Dendritic cell treated with granulocyte-macrophage colony-stimulating factor and Interleukin-4, amounts not matched to agents 40 ng/mL and 50 ng/mL, for 4 days (primary cell): Measurements from ENCODE around the gene SRM.
"Not testable (repeated sequence)": the region's sequence is repeated elsewhere in the genome, so short reads cannot be mapped to it uniquely, and the experiment has no call there.

Experiments
- H3K27ac Mint-ChIP-seq: one replicate; pipeline ENCODE4 v1.8.0; 2022; ENCODE audit warnings: mild to moderate bottlenecking, mixed read lengths
- H3K27me3 Mint-ChIP-seq: one replicate; pipeline ENCODE4 v1.8.0; 2022; ENCODE audit warnings: mild to moderate bottlenecking, mixed read lengths
- H3K36me3 Mint-ChIP-seq: one replicate; pipeline ENCODE4 v1.8.0; 2022; ENCODE audit warnings: low read depth, mixed read lengths
- H3K4me1 Mint-ChIP-seq: one replicate; pipeline ENCODE4 v1.8.0; 2022; ENCODE audit warnings: low read depth, mixed read lengths
- H3K4me3 Mint-ChIP-seq: one replicate; pipeline ENCODE4 v1.8.0; 2022; ENCODE audit warnings: mild to moderate bottlenecking, moderate library complexity, mixed read lengths
- H3K9me3 Mint-ChIP-seq: one replicate; pipeline ENCODE4 v1.8.0; 2022; ENCODE audit warnings: mixed read lengths
- intact Hi-C: fragments of 100-400 bp; cut with micrococcal nuclease; formaldehyde crosslinking; loops from one replicate; pipeline ENCODE4 v1.15.0; 2022

Gene SRM

DNA sequence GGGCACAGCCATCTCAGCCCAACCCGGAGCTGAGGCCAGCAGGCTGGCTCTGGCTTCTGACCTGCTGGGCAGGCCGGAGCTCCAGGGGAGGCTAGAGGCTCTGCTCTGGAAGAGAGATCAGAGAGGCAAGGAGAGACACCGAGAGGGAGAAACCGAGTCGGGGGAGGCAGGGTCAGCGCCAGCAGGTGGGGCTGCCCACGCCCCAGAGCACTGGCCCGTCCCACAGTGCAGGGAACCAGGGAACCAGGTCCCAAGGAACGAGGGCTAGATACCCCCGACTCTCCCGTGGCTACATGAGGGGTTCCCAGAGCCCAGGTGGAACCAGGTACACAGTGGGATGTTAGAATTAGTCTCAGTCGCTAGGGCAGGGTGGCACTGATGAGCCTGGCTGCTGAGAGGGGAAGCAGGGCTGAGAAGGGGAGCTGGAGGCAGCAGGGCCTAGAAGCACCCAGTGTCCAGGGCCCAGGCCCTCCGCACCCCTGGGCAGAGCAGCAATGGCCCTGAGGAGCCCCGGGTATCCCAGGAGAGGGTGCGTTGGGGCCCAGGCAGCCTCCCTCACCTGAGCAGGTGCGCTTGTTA is 14.9 kb downstream of the SRM start:
- Mint-ChIP-seq H3K27ac (no peak overlapping the region), H3K36me3 (no peaks in the 10 kb centered on the region), H3K4me3 (no peak overlapping the region), H3K27me3 (no peaks in the 10 kb centered on the region), H3K9me3 (no peaks in the 10 kb centered on the region), H3K4me1 (no peaks in the 10 kb centered on the region)
- intact Hi-C loops = no loop called here

- intact Hi-C loops = no loop called here
- H3K4me1 Mint-ChIP-seq = no peaks in the 10 kb centered on the region
- no peaks in the 10 kb centered on the region for H3K9me3 Mint-ChIP-seq
- H3K27me3 Mint-ChIP-seq = no peaks in the 10 kb centered on the region
- no peaks in the 10 kb centered on the region for H3K36me3 Mint-ChIP-seq
- H3K27ac Mint-ChIP-seq = no peak overlapping the region
- no peak overlapping the region for H3K4me3 Mint-ChIP-seq
Measured at GRCh38 chr1:11044086-11044848, 15.6 kb downstream of the SRM start.

DNA sequence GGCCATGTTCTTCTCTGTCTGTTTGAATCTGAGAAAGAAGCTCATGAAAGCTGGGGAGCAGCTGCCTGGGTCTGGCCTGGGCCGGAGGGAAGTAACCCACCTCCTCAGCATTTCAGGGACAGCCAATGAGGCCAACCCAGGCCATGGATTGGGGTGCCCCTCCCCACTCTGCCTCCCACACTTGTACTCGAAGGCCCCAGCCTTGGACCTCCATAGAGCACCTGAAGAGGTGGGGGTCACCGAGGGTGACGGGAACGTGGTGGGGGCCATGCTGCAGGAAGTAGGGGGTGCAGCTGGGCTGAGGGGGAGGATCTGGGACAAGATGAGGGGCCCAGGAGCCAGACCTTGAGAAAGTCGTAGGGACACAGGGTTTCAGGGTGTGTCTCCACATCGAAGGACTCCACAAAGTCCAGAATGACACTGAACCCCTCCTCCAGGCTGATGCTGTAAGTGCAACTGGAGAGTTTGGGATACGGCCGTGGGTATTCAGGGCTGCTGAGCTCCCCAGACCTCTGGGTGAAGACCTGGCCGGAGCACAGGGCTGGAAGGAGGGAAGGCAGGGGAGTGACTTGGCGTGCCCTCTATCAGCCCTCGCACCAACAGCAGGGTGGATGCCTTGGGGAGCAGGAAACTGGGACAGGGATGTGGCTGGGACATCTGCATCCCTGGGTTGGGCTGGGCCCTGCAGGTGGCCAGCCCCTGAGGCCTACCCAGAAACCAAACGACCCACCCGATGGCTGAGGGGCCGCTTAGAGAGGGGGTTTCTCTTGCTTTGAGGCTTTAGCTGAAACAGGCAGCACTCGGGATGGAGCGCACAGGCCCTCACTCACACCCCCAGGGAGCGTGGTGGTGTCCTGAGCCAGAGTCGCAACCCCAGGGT is 16.6 kb downstream of the SRM start:
- no peaks in the 10 kb centered on the region for H3K27me3 Mint-ChIP-seq
- H3K4me3 Mint-ChIP-seq = no peak overlapping the region
- H3K9me3 Mint-ChIP-seq = no peaks in the 10 kb centered on the region
- no peaks in the 10 kb centered on the region for H3K4me1 Mint-ChIP-seq
- H3K36me3 Mint-ChIP-seq = no peaks in the 10 kb centered on the region
- H3K27ac Mint-ChIP-seq = no peak overlapping the region
- intact Hi-C loops = no loop called here

- Mint-ChIP-seq H3K4me3 (no peak overlapping the region), H3K36me3 (no peaks in the 10 kb centered on the region), H3K9me3 (no peaks in the 10 kb centered on the region), H3K4me1 (no peaks in the 10 kb centered on the region), H3K27ac (no peak overlapping the region), H3K27me3 (no peaks in the 10 kb centered on the region)
- intact Hi-C loops = no loop called here
Measured at GRCh38 chr1:11042065-11042464, 17.8 kb downstream of the SRM start.

GRCh38 chr1:11041048-11041447 is 18.8 kb downstream of the SRM start:
- Mint-ChIP-seq H3K27ac (no peak overlapping the region), H3K36me3 (no peaks in the 10 kb centered on the region), H3K4me3 (no peak overlapping the region), H3K9me3 (no peaks in the 10 kb centered on the region), H3K4me1 (no peaks in the 10 kb centered on the region), H3K27me3 (no peaks in the 10 kb centered on the region)
- intact Hi-C loops = no loop called here

DNA sequence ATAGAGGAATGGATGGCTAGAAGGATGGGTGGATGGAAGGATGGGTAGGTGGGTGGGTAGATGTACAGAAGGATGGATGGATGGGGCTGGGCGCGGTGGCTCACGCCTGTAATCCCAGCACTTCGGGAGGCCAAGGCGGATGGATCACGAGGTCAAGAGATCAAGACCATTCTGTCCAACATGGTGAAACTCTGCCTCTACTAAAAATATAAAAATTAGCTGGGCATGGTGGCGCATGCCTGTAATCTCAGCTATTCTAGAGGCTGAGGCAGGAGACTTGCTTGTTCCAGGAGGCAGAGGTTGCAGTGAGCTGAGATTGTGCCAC is 19.8 kb downstream of the SRM start:
- H3K27ac Mint-ChIP-seq, intact Hi-C loops, H3K36me3 Mint-ChIP-seq, H3K4me1 Mint-ChIP-seq, H3K4me3 Mint-ChIP-seq, H3K9me3 Mint-ChIP-seq, H3K27me3 Mint-ChIP-seq: not testable (repeated sequence)

DNA sequence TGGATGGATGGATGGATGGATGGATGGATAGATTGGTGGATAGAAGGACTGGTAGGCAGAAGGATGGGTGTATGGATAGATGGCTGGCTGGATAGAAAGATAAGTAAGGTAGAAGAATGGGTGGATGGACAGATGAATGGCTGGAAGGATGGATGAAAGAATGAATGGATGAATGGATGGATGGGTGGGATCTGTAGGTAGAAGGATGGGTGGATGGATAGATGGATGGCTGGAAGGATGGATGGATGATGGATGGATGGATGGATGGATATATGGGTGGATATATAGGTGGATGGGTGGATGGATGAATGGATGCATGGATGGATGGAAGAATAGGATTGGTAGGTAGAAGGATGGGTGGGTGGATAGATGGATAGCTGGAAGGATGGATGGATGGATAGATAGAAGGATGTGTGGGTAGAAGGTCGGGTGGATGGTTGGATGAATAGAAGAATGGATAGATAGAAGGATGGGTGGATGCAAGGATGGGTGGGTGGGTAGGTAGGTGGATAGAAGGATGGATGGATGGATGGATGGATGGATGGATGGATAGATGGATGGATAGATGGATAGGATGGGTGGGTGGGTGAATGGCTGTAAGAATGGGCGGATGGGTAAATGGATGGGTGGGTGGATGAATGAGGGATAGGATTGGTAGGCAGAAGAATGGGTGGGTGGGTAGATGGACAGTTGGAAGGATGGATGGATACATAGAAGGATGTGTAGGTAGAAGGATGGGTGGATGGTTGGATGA is 20.3 kb downstream of the SRM start:
- intact Hi-C loops = no loop called here
- no peaks in the 10 kb centered on the region for H3K9me3 Mint-ChIP-seq
- no peaks in the 10 kb centered on the region for H3K36me3 Mint-ChIP-seq
- H3K27ac Mint-ChIP-seq = no peak overlapping the region
- H3K4me3 Mint-ChIP-seq = no peak overlapping the region
- no peaks in the 10 kb centered on the region for H3K4me1 Mint-ChIP-seq
- no peaks in the 10 kb centered on the region for H3K27me3 Mint-ChIP-seq

DNA sequence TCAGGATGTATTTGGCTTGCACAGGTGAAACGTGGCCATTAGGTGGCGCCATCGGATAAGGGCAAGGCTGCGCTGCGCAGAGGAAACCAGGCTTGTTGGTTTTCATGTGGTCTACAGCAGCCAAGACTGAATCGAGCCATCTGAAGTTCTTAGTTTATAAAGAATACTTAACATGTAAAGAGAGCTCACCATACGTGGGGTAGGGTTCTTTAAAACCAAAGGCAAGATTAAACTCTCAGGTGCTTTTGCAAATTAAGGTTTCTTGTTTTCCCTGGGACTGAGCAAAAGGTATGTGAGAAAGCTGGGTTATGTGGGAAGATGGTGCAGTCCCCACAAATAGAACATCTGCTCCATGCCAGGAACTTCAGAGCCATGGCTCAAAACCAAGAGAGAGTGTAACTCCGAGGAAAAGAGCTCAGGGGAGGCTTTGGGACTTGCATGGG is 22.1 kb downstream of the SRM start:
- no peak overlapping the region for H3K27ac Mint-ChIP-seq
- H3K4me3 Mint-ChIP-seq = no peak overlapping the region
- no peaks in the 10 kb centered on the region for H3K36me3 Mint-ChIP-seq
- no peaks in the 10 kb centered on the region for H3K9me3 Mint-ChIP-seq
- H3K4me1 Mint-ChIP-seq = no peaks in the 10 kb centered on the region
- no peaks in the 10 kb centered on the region for H3K27me3 Mint-ChIP-seq
- intact Hi-C loops = loop anchor here (2.0 kb wide), 1 partner anchor 605 kb away; no protein-coding TSS in a partner anchor

- intact Hi-C loops = loop anchor here (2.0 kb wide), 1 partner anchor 606 kb away; no protein-coding TSS in a partner anchor
- H3K36me3 Mint-ChIP-seq, H3K27me3 Mint-ChIP-seq, H3K9me3 Mint-ChIP-seq, H3K4me1 Mint-ChIP-seq, H3K4me3 Mint-ChIP-seq, H3K27ac Mint-ChIP-seq: not testable (repeated sequence)
Measured at GRCh38 chr1:11037019-11037739, 22.6 kb downstream of the SRM start.

- Mint-ChIP-seq H3K4me3 (no peak overlapping the region), H3K36me3 (peaks cover 40% of the 10 kb centered on the region), H3K27me3 (no peaks in the 10 kb centered on the region), H3K4me1 (no peaks in the 10 kb centered on the region), H3K9me3 (no peaks in the 10 kb centered on the region), H3K27ac (no peak overlapping the region)
- intact Hi-C loops = no loop called here
Measured at GRCh38 chr1:11031624-11032262, 28.1 kb downstream of the SRM start.

DNA sequence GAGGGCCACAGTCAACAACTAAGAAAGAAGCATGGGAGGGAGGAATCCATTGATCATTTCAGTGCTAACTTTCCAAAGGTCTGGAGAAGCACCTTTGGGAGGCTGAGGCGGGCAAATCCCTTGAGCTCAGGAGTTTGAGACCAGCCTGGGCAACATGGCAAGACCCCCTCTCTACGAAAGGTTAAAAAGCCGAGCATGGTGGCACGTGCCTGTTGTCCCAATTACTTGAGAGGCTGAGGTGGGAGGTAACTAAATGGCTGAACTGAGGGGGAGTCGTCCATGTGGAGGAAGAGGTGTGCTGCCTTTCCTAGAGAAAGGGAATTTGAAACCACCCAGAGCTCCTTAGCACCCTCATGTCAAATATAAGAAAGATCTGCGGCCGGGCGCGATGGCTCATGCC is 29.0 kb downstream of the SRM start:
- no peak overlapping the region for H3K27ac Mint-ChIP-seq
- H3K4me3 Mint-ChIP-seq = no peak overlapping the region
- intact Hi-C loops = no loop called here
- peaks cover 48% of the 10 kb centered on the region for H3K36me3 Mint-ChIP-seq
- no peaks in the 10 kb centered on the region for H3K27me3 Mint-ChIP-seq
- H3K9me3 Mint-ChIP-seq = no peaks in the 10 kb centered on the region
- no peaks in the 10 kb centered on the region for H3K4me1 Mint-ChIP-seq

GRCh38 chr1:11028018-11028417 is 31.8 kb downstream of the SRM start:
- Mint-ChIP-seq H3K27me3 (no peaks in the 10 kb centered on the region), H3K36me3 (peaks cover 77% of the 10 kb centered on the region), H3K27ac (no peak overlapping the region), H3K9me3 (no peaks in the 10 kb centered on the region), H3K4me1 (peaks cover 5% of the 10 kb centered on the region), H3K4me3 (no peak overlapping the region)
- intact Hi-C loops = no loop called here

DNA sequence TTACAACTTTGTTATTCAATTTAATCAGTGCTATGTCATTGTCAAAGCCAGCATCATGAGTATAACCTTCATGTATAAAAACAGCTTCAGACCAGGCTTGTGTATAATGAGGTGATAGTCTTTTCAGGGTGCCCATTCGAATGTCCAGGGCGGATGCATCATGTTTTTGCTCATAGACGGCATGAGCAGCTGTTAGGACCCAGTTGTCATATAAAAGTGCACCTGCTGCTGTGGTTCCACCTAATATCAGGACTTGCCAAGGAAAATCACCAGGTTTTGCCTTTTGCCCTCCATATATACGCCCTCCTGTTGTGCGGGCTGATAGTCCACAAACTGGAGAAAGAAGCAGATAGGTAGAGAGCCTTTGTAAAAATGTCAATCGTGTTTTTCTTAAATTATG is 32.5 kb downstream of the SRM start:
- Mint-ChIP-seq H3K4me1 (peaks cover 7% of the 10 kb centered on the region), H3K36me3 (peaks cover 84% of the 10 kb centered on the region), H3K27ac (no peak overlapping the region), H3K27me3 (no peaks in the 10 kb centered on the region), H3K9me3 (no peaks in the 10 kb centered on the region), H3K4me3 (no peak overlapping the region)
- intact Hi-C loops = no loop called here
